GM20000 (cell line): Measurements from ENCODE around the gene RASA3.
A peak's percentile ranks its signal among the peaks of the same experiment; 100 is the strongest.
"Not testable (repeated sequence)": the region's sequence is repeated elsewhere in the genome, so short reads cannot be mapped to it uniquely, and the experiment has no call there.

Source experiments
- DNase-seq: peaks from one replicate; pipeline ENCODE4 v3.0.0; 2012; ENCODE audit warnings: low spot score
- CTCF ChIP-seq: IDR thresholded peaks from 2 replicates; pipeline ENCODE4 v1.5.1; 2012; ENCODE audit warnings: mild to moderate bottlenecking, control low read depth; ENCODE audit errors: extremely low read depth, missing control alignments

RASA3 gene

GRCh38 chr13:114111577-114111976, 20.8 kb downstream of the RASA3 start:
- no peak for DNase-seq

GRCh38 chr13:114110830-114111189, 21.6 kb downstream of the RASA3 start:
- DNase-seq, result not testable (repeated sequence)

More at GRCh38 chr13:114111577-114111976, 20.8 kb downstream of the RASA3 start:
- no peak for TF ChIP-seq CTCF

DNA sequence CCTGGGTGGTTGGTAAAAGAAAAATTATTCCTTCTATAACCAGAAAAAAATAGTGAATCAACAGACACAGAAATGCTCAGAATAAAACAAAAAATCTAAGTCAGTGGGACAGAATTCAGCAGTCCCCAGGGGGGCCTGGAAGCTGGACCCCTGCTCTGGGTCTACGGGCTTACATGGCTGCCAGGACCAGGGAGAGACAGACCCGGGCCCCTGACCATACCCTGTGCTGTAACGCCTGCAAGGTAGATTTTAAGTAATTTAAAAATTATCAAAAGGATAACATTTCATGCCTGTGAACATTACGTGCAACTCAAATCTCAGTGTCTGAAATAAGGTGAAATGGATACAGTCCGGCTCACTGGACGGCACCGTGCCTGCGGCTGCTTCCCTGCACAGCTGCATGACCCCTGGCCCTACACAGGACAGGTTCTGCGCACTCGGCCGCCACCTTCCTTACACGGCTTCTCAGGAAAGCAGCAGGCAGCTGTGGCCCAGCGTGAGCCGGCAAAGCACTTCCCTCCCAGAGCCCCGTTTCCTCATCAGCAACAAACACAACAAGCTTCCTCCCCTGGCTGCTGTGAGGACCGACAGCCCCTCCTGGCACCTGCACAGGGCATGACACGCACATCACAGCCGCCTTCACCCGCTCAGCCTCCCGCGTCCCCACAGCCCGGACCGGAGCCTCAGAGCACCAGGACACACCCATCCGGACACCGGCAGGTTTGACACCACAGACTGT, 22.2 kb downstream of the RASA3 start:
- TF ChIP-seq CTCF, result peak; percentile 6
- DNase-seq, result peak; percentile 67

DNA sequence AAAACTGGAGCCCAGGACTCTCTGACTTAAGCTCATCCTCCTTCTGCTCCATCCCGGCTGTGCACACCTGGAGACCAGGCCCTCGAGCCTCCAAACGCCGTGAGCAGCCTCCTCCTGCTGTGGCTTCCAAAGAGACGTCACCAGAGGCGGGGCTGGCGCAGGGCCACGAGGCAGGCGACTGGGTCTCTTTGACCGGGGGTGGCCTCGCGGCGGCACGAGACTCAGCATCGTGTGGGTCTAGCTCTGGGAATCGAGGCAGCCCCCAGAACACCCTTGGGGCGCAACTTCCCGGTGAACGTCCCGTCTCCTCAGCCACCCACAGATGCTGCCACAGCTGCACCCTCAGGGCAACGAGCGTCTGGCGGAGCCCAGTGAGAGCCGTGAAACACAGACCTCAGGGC, 22.8 kb downstream of the RASA3 start:
- DNase-seq, result no peak
- TF ChIP-seq CTCF, result no peak

DNA sequence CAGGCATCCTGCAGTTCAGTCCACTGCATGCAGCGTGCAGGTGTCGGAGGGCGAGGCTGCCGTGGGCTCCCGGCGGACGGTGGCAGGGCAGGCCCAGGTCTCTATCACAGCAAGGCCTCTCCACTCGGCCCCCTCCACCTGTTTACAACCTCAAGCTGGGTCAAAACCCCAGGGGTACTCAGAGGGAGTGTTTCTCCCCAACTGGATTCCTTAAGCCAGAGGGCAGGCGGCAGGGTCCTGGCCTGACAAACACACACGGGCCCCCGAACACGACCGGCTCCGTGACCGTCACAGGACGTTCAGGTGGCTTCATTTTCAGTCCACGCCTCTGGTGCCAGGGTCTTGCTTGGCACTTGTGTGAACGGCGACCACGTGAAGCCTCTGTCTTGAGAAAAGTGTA, 23.5 kb downstream of the RASA3 start:
- TF ChIP-seq CTCF, result no peak
- DNase-seq, result no peak

DNA sequence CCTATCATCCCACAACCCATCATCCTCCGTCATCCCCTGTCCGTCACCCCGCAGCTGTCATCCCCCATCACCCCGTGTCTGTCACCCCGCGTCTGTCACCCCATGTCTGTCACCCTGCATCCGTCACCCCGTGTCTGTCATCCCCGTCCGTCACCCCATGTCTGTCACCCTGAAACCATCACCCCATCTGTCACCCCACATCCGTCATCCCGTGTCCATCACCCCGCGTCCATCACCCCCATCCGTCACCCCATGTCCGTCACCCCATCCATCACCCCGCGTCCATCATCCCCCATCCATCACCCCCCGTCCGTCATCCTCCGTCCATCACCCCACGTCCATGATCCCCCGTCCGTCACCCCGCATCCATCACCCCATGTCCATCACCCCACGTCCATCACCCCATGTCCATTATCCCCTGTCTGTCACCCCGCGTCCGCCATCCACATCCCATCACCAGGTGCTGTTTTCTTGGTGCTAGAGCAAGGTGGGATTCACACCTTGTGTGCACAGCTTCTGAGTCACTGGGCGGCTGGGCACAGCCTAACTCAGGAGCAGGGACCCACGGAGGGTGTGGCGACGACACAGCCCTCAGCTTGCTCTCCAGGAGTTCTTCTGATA, 24.2 kb downstream of the RASA3 start:
- DNase-seq, result no peak
- no peak for TF ChIP-seq CTCF

DNA sequence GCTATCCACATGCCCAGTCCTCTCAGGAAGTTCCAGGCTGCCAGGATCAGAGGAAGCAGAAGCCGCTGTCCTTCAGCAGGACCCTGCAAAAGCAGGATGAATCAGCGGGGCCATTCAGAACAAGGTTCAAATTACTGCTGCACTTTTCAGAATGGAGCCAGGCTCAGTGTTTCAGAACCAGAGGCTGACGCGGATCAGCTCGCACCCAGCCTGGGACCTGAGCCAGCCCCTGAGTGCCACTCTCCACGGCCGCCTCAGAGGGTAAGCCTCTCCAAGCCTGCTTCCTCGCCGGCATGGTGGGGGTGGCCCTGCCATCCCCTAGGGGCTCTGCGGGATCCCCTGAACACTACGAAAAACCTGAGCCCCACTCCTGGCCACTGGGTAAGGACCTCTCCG, 24.7 kb downstream of the RASA3 start:
- TF ChIP-seq CTCF, result no peak
- no peak for DNase-seq
